Suprapubic skin (tissue), 4 donors: ENCODE measurements around the gene MORC2.

Experiments
- EP300 ChIP-seq: sonication (generic); formaldehyde crosslinking; IDR thresholded peaks from one replicate; pipeline ENCODE4 v1.6.1; 2017; ENCODE audit warnings: antibody characterized with exemption
- POLR2A ChIP-seq, 2 donors: fragments of 450-650 bp; IDR thresholded peaks; one replicate each; pipeline ENCODE4 v1.6.1; 2017; ENCODE audit warnings: antibody characterized with exemption in 2 of 2, mild to moderate bottlenecking in 2 of 2, moderate library complexity in 2 of 2
- POLR2AphosphoS5 ChIP-seq, 3 donors: sonication (generic); formaldehyde crosslinking; IDR thresholded peaks; one replicate each; pipeline ENCODE4 v1.6.1; 2017; ENCODE audit warnings: antibody characterized with exemption in 3 of 3
- TF ChIP-seq, protein P1 (sequence below), 2 donors: fragments of 200-600 bp in 1 of 2; fragments of 450-650 bp in 1 of 2; sonication (generic) in 1 of 2; IDR thresholded peaks; one replicate each; pipeline ENCODE4 v1.5.1; 2016 to 2019; ENCODE audit warnings: antibody characterized with exemption in 2 of 2, mild to moderate bottlenecking in 1 of 2, moderate library complexity in 1 of 2

GRCh38 chr22:30932661-30933060 is 35.9 kb downstream of the MORC2 start:
- TF ChIP-seq EP300 (no peak), POLR2A (IDR thresholded peaks at IDR 0.05) (no peak), POLR2AphosphoS5 (IDR thresholded peaks at IDR 0.05) (no peak)
- TF ChIP-seq, protein P1, sequence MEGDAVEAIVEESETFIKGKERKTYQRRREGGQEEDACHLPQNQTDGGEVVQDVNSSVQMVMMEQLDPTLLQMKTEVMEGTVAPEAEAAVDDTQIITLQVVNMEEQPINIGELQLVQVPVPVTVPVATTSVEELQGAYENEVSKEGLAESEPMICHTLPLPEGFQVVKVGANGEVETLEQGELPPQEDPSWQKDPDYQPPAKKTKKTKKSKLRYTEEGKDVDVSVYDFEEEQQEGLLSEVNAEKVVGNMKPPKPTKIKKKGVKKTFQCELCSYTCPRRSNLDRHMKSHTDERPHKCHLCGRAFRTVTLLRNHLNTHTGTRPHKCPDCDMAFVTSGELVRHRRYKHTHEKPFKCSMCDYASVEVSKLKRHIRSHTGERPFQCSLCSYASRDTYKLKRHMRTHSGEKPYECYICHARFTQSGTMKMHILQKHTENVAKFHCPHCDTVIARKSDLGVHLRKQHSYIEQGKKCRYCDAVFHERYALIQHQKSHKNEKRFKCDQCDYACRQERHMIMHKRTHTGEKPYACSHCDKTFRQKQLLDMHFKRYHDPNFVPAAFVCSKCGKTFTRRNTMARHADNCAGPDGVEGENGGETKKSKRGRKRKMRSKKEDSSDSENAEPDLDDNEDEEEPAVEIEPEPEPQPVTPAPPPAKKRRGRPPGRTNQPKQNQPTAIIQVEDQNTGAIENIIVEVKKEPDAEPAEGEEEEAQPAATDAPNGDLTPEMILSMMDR (IDR thresholded peaks at IDR 0.05): no peak
